Pancreas (tissue), 10 donors: ENCODE results near the gene YPEL4. TPM values are rescaled to one million over a fixed set of nuclear protein-coding genes. Genes with fewer than 3 reads are reported as not detected.

Experiments used
- ATAC-seq, 4 donors: fragments of 200-7000 bp; cut with Tn5 transposase; one replicate each; pipeline versions ENCODE4 v1.8.0 to v1.9.1; 2020; ENCODE audit warnings: mild to moderate bottlenecking in 4 of 4, moderate library complexity in 4 of 4
- DNase-seq, 6 donors: peaks; one replicate each; pipeline ENCODE4 v3.0.0-alpha.2; 2020
- FAIRE-seq: peaks from 2 replicates; lab custom pipeline; 2012; peaks lifted over from hg19 to GRCh38; lab: Jason Lieb, UNC
- H3K27ac ChIP-seq, 4 donors: fragments of 200-600 bp; sonication (generic); 1 replicate in 3 of 4; 2 replicates in 1 of 4; pipeline versions ENCODE4 v1.5.0 to v1.8.0; 2020
- H3K27me3 ChIP-seq, 4 donors: fragments of 200-600 bp; one replicate each; pipeline ENCODE4 v1.8.0; 2021
- H3K36me3 ChIP-seq, 3 donors: fragments of 200-600 bp; sonication (generic) in 1 of 3; one replicate each; pipeline versions ENCODE4 v1.5.0 to v1.8.0; 2020 to 2021
- H3K4me1 ChIP-seq, 3 donors: fragments of 200-600 bp; one replicate each; pipeline ENCODE4 v1.8.0; 2021
- H3K4me3 ChIP-seq, 4 donors: fragments of 200-600 bp; sonication (generic) in 2 of 4; one replicate each; pipeline versions ENCODE4 v1.5.0 to v1.8.0; 2020 to 2021
- H3K9me3 ChIP-seq, 4 donors: fragments of 200-600 bp; one replicate each; pipeline ENCODE4 v1.8.0; 2021
- CTCF ChIP-seq, 4 donors: fragments of 200-600 bp; sonication (generic) in 3 of 4; IDR thresholded peaks; one replicate each; pipeline versions ENCODE4 v1.5.0 to v1.8.0; 2021; ENCODE audit warnings: antibody characterized with exemption in 4 of 4
- WGBS, 2 donors: extraction: QIAGEN DNeasy Blood & Tissue Kit; methylation state at CpG; one replicate each; pipeline ENCODE4 v1.1.7; 2013; 5-methylcytosine and 5-hydroxymethylcytosine counted together
- intact Hi-C, 3 donors: fragments of 100-400 bp; cut with DNase I; formaldehyde crosslinking; loops; one replicate each; pipeline versions ENCODE4 v1.11.1 to v1.14.2; 2022
- polyA plus RNA-seq, 2 donors: library from polyadenylated mRNA; stranded (reverse); fragments of 200-250 nt; gene quantifications; one replicate each; pipeline ENCODE4 v1.2.3, GENCODE V29; 2013
- total RNA-seq, 6 donors: library from RNA; stranded (reverse); fragmentation: NEBNext Ultra II Directional in 4 of 6; extraction: Animal tissue kit (Norgen Biotek cat#: 25700) in 4 of 6; gene quantifications; one replicate each; pipeline versions ENCODE4 v1.2.1 to v1.2.4, GENCODE V29; 2021 to 2023
- donor health status: healthy with polysubstance abuse.
- donor health status: DM: no; HTN: no; CAD: no; lungs with moderate emphysema.
- donor health status: DM: no; HTN: no; CAD: no.
- donor health status: control.
- donor health status: control.
- donor health status: Bipolar disorder and iron deficiency.
- donor health status: DM: yes; HTN: yes; CAD: no.
- donor health status: DM: no; HTN: no; CAD: no.
- donor health status: DM: no; HTN: no; CAD: no.
- donor health status: DM: yes; HTN: yes; CAD: no.

Gene YPEL4
- total and polyA plus RNA-seq, 8 donors = 0.12 to 0.68 (median 0.28) TPM; not detected in 1

GRCh38 chr11:57641011-57641807 lies 8.5 kb downstream of the YPEL4 start:
- no peak for TF ChIP-seq CTCF (IDR thresholded peaks at IDR 0.05)
- Histone ChIP-seq H3K4me1 (peaks cover 0 to 4% (median 4%) of the 10 kb centered on the region in 3 donors), H3K4me3 (no peak overlapping the region), H3K27ac (no peak overlapping the region), H3K27me3 (no peaks in the 10 kb centered on the region), H3K36me3 (no peaks in the 10 kb centered on the region), H3K9me3 (no peaks in the 10 kb centered on the region)
- 55 to 62% methylated on average over 7 of the region's 7 CpGs for WGBS, 2 donors
- no peak for FAIRE-seq
- DNase-seq = no peak
- ATAC-seq = peak in 2 of 4 donors; percentile 39 to 47
- intact Hi-C loops = loop anchor here (10.0 kb wide), 3 partner anchors 66 to 296 kb away; partner anchors contain the start of gene UBE2L6 (in 1 of the 3)

GRCh38 chr11:57640068-57640800 lies 9.5 kb downstream of the YPEL4 start:
- Histone ChIP-seq H3K4me1 (peaks cover 0 to 3% (median 2%) of the 10 kb centered on the region in 3 donors), H3K27me3 (no peaks in the 10 kb centered on the region), H3K9me3 (no peaks in the 10 kb centered on the region), H3K36me3 (no peaks in the 10 kb centered on the region), H3K27ac (no peak overlapping the region), H3K4me3 (peak overlapping the region in 1 of 4 donors; percentile 75)
- no peak for FAIRE-seq
- intact Hi-C loops = loop anchor here (10.0 kb wide), 3 partner anchors 65 to 295 kb away; partner anchors contain the start of gene UBE2L6 (in 1 of the 3)
- DNase-seq = no peak
- no peak for TF ChIP-seq CTCF (IDR thresholded peaks at IDR 0.05)
- 72 to 79% methylated on average over 9 of the region's 9 CpGs for WGBS, 2 donors
- ATAC-seq = no peak

GRCh38 chr11:57639321-57640067 lies 10.2 kb downstream of the YPEL4 start:
- 50 to 52% methylated on average over 13 to 15 of the region's 15 CpGs for WGBS, 2 donors
- intact Hi-C loops = loop anchor here (10.0 kb wide), 3 partner anchors 65 to 295 kb away; partner anchors contain the start of gene UBE2L6 (in 1 of the 3)
- Histone ChIP-seq H3K36me3 (no peaks in the 10 kb centered on the region), H3K4me1 (no peaks in the 10 kb centered on the region), H3K9me3 (no peaks in the 10 kb centered on the region), H3K27ac (no peak overlapping the region), H3K4me3 (peak overlapping the region in 2 of 4 donors; percentile 60 to 75), H3K27me3 (no peaks in the 10 kb centered on the region)
- TF ChIP-seq CTCF (IDR thresholded peaks at IDR 0.05) = no peak
- DNase-seq = peak in 1 of 6 donors; percentile 50
- ATAC-seq = no peak
- no peak for FAIRE-seq

GRCh38 chr11:57638811-57639320 lies 10.8 kb downstream of the YPEL4 start:
- no peak for FAIRE-seq
- ATAC-seq = peak in 2 of 4 donors; percentile 13 to 23
- Histone ChIP-seq H3K27ac (no peak overlapping the region), H3K4me1 (no peaks in the 10 kb centered on the region), H3K4me3 (peak overlapping the region; percentile 55 to 75 (median 58)), H3K27me3 (no peaks in the 10 kb centered on the region), H3K36me3 (no peaks in the 10 kb centered on the region), H3K9me3 (no peaks in the 10 kb centered on the region)
- intact Hi-C loops = no loop called here
- TF ChIP-seq CTCF (IDR thresholded peaks at IDR 0.05) = no peak
- DNase-seq = peak in 2 of 6 donors; percentile 33 to 70
- 7 to 13% methylated on average over 19 of the region's 19 CpGs for WGBS, 2 donors
